CD4-positive, alpha-beta T cell treated with Interleukin-17A for 4 hours (primary cell): ENCODE results near the gene ZDHHC22.

Experiments
- DNase-seq: peaks from one replicate; pipeline ENCODE4 v3.0.0-alpha.2; 2020; ENCODE audit warnings: mixed read lengths

Gene ZDHHC22

GRCh38 chr14:77155083-77155482 lies 13.5 kb upstream of the ZDHHC22 start:
- no peak for DNase-seq

- DNase-seq, result no peak
Measured at GRCh38 chr14:77154421-77154820, 12.8 kb upstream of the ZDHHC22 start.

DNA sequence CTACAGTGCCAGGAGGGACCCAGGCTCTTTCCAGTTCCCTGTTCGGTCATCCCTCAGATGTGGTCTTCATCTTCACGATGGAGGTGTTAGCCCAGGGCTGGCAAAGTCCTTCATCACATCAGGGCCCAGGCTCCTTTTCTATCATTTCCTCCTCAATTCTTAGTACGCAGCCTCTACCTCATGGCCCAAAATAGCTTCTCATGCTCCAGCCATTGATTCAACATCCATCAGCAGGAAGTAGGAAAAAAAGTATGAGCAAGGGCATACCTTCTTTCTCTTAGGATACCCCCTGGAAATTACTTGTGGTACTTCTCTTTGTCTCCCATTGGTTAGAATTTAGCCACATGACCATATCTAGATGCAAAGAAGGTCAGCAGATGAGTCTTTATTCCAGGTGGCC lies 12.2 kb upstream of the ZDHHC22 start:
- no peak for DNase-seq

GRCh38 chr14:77151918-77152588 lies 10.5 kb upstream of the ZDHHC22 start:
- DNase-seq, result no peak

GRCh38 chr14:77151245-77151644 lies 9.7 kb upstream of the ZDHHC22 start:
- no peak for DNase-seq

DNA sequence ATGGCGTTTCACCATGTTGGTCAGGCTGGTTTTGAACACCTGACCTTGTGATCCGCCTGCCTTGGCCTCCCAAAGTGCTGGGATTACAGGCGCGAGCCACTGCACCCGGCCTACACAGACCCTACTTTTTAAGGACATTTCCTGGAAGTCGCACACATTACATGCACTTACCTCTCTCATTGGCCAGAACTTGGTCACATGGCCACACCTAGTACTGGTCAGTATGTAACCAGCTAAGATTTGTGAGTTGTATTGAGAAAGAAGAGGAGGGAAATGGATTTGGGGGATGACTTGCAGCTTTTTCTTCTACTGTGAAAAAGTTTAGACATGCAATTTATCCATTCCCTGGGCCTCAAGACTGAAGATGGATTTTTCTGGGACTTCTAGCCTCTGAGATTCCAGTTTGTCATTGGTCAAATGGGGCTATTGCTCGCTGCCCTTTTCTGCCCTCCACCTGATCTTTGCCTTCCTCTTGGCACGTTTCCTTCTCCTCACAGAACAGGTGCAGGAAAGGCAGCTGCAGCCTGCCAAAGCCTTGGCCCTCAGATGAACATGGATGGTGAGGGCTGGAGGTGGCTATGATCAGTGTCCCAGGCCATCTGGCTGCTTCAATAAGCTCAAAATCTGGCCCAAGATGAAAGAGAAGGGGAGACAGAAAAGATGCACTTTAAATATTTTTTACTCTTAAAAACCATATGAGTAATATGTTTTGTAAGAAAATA lies 7.1 kb upstream of the ZDHHC22 start:
- no peak for DNase-seq

DNA sequence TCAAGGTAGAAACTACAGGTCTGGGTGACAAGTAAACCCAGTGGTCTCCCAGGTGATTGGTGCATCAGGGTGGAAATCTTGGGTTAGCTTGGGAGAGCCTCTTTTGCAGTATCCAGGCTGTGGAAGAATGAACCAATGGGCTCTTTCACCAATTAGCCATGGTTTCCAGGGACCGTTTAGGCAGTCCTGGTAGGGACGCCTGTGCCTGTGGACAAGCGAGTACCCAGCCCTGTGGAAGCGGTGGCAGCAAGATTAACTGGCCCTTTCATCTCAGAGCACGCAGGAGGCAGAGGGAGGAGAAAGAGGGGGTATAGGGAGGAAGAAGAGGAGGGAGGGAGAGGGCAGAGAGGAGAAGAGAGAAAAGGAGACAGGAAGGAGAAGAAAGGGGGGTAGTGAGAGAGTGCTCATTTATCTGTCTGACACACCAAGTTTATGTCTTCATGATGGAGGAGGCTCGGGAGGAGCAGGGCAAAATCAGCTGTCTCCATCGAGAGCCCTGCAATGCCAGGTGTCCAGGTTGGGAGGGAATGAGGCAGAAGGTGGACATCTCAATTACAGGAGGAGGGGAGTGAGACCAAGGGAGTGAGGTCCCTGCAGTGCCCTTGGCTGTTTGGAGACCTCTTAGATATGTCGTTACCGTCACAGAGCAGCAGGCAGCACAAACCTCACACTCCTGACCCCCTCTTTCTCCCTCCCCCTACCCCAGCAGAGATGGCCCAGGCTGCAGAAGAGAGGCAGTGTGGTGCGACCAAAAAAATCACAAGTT lies 4.6 kb upstream of the ZDHHC22 start:
- DNase-seq, result no peak

- no peak for DNase-seq
Measured at GRCh38 chr14:77144412-77145115, 3.0 kb upstream of the ZDHHC22 start.

- no peak for DNase-seq
Measured at GRCh38 chr14:77143071-77143470, 1.5 kb upstream of the ZDHHC22 start.

DNA sequence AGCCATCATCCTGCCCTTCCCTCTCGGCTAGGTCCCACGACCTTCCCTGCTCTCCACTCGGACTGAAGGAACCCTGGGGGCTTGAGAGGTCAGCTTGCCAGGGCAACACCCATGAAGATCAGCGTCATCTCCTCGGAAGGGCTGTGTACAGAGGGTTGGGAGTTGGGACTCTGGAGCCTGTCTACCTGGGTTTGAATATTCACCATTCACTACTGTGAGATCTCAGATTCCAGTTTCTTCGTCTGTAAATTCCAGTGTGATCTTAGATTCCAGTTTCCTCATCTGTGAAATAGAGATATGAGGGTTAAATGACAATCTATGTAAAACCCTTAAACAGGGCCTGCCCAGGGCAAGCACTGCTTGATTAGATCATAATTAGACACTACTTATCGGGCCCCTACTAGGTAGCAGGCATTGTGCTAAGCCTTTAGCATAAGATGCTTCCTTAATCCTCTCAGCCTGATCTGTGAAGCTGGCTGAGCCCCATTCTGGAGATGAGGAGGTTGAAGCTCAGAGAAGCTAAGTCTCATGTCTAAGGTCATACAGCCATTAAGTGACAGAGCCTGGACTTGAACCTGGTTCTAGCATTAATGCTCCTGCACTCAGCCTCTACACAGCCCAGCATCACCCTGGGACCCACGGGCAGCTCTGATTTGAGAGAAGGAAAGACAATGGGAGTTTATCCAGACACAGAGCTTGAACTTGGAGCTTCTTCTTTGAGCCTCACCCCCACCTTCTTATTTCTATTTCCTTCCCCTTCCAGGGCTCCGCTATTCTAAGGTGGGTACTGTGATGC lies 612 bp upstream of the ZDHHC22 start:
- DNase-seq, result no peak

DNA sequence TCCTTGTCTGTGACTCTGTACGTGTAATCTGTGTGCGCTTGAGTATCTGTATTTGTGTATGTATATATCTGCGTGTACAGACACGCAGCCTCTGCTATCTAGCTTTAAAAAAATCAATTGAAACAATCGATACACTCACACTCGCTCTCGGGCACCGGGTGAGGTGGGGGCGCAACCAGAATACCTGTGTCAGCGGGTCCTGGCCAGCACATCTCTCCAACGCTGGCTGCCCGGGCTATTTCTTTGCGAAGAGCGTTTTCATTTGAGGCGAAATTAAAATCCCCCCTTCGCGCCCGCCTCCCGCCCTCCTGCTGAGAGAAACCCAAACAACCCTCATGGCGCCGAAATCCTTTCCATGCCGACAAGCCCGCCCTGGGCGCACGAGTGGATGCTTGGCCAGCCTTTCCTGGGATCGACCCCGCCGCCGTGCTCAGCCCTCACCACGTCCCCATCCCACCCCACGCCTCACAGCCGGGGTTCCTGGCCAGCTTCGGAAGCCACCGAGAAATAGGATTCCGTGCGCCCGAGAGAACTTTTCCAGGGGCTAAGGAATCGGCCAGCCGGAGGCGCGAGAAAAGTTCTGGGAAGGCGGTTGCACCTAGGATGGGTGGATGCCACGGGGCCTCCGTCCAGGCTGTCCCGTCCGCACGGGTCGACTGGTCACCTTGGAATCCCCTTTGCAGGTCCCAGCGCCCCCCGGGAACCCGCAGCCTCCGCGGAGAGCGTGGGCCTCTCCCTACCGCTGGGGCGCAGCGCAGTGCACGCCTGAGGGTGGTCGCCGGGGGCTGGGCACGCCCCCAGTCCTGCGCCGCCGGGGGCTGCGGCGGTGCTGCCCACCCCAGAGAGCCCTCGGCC lies 1.0 kb downstream of the ZDHHC22 start:
- no peak for DNase-seq

DNA sequence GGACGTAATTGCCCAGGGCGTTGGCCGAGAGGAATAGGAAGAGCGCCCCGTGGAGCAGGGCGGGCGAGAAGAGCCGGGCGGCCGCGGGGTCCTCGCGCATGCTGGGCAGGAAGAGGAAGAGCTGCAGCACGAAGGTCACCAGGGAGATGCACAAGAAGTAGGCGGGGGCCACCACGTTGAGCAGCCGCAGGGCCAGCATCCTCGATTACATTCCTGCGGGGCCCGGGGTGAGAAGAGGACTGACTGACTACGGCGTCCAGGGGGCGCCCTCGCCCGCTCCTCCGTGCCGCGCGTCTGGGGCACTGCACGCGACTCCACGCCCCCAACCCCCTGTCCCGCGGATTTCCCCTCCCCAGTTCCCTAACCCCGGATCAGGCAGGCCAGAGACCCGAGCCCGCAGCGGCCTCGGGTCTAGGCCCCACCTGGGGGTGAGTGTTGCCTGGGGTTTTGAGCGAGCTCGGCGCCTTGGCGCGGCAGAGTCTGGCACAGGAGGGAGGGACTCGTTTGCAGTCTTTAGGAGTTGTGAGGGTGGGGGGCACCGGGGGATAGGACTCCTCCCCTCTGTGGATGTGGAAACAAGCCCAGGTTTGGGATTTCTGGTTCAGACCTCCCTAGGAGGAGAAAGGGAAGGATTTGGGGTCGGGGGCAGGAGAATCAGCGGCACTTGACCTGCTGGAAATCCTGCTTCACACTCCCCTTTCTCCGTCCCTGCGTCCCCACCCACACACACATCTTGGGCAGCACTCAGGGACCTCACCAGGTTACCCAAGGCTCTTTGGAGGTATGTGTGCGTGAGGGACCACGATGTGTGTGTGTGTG lies 1.8 kb downstream of the ZDHHC22 start:
- DNase-seq, result peak; percentile 36

GRCh38 chr14:77139022-77139421 lies 2.6 kb downstream of the ZDHHC22 start:
- no peak for DNase-seq

GRCh38 chr14:77133720-77134338 lies 7.8 kb downstream of the ZDHHC22 start:
- peak; percentile 57 for DNase-seq

DNA sequence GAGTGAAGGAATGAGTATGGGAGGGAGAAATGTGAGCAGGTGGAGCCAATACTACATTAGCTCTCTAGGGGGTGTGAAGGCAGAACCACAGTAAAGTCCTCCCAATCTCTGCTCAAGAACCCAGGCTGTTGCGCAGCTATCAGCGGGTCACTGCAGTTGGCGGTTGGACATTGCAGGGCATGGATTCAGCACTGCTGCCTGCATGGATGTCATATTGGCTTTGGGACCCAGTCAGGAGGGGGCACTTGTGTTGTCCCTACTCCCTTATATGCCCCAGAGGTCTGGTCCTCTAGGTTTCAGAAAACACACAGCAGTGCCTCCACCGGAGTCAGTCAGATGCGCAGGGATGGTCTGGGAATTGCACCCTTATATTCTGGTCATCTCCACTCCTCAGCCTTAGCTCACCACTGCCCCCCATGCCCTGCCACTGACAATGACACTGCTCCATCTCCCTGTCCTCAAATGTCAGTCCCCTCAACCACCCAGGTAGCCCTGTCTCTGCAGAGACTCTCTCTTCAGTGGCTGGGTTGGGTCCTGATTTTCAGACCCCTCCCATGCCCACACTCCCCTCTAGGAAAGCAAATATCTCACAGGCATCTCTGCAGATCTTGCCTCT lies 9.6 kb downstream of the ZDHHC22 start:
- DNase-seq, result no peak

DNA sequence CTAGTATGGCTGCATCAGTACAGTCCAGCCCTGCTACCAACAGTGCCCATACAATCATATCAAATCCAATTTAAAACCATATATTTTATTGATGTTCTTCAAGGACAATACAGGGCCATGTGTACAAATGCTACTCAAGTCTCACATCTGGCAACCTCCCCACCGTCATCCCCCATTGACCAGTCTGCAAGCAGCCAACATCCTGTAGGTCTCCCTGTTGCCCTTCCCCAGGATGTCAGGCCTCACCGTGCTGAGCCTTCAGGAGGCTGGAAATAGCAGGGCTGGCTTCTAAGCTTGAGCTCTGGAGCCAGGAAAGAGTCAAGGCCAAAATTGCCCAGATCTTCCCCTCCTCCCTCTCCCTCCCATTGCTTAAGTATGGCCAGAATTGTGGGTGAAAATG lies 10.4 kb downstream of the ZDHHC22 start:
- no peak for DNase-seq

DNA sequence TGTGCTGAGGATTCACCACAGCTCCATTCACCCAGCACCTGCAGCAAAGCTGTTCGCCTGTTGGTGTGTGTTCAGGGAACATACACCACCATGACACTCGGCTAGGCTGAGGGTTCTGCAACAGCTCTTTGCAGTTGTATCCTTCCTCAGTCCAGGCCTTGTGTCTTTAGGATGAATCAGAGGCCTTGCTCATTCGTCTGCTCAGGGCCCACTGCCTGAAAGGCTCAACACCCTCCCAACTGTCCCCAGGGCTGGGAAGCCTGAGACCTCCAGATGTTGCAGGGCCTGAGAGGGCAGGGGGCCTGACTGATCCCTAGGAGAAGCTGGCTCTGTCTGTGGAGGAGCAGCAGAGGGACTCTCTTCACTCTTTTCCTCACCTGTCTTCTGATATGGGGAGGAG lies 11.2 kb downstream of the ZDHHC22 start:
- no peak for DNase-seq

- DNase-seq, result no peak
Measured at GRCh38 chr14:77128414-77128891, 13.1 kb downstream of the ZDHHC22 start.

GRCh38 chr14:77126461-77126990 lies 15.1 kb downstream of the ZDHHC22 start:
- DNase-seq, result no peak
